SHP77 (cell line): ENCODE measurements around the gene ZBTB21.
"Not testable (repeated sequence)": the region's sequence is repeated elsewhere in the genome, so short reads cannot be mapped to it uniquely, and the experiment has no call there.

Experiments
- DNase-seq, 2 experiments: peaks; one replicate each; lab custom pipeline; 2025; lab: John Stamatoyannopoulos, UW

The ZBTB21 gene

GRCh38 chr21:41952568-41953248, 57.5 kb downstream of the ZBTB21 start:
- peak in 1 of 2 experiments; percentile 28 for DNase-seq

- DNase-seq = no peak
These were observed 58.1 kb downstream of the ZBTB21 start for GRCh38 chr21:41951876-41952567.

GRCh38 chr21:41950941-41951351, 59.2 kb downstream of the ZBTB21 start:
- DNase-seq = no peak

- not testable (repeated sequence) for DNase-seq
These were observed 60.5 kb downstream of the ZBTB21 start for GRCh38 chr21:41949631-41950030.

GRCh38 chr21:41948901-41949300, 61.3 kb downstream of the ZBTB21 start:
- DNase-seq = no peak

- no peak for DNase-seq
These were observed 61.9 kb downstream of the ZBTB21 start for GRCh38 chr21:41948078-41948895.

GRCh38 chr21:41945982-41946381, 64.2 kb downstream of the ZBTB21 start:
- DNase-seq = no peak

- DNase-seq = no peak
These were observed 66.3 kb downstream of the ZBTB21 start for GRCh38 chr21:41943851-41944250.

- DNase-seq = no peak
These were observed 67.7 kb downstream of the ZBTB21 start for GRCh38 chr21:41942457-41942856.

- no peak for DNase-seq
These were observed 68.2 kb downstream of the ZBTB21 start for GRCh38 chr21:41941941-41942340.

GRCh38 chr21:41940431-41940830, 69.7 kb downstream of the ZBTB21 start:
- DNase-seq = no peak

GRCh38 chr21:41939391-41939790, 70.8 kb downstream of the ZBTB21 start:
- no peak for DNase-seq
